ENCODE results near the gene FAIM2. TPM values are rescaled to one million over a fixed set of nuclear protein-coding genes. Genes with fewer than 3 reads are reported as not detected.

Gene FAIM2
- total RNA-seq, 6 donors from 2014 or later = 0.30 to 2.0 (median 0.64) TPM; not detected in 2

DNA sequence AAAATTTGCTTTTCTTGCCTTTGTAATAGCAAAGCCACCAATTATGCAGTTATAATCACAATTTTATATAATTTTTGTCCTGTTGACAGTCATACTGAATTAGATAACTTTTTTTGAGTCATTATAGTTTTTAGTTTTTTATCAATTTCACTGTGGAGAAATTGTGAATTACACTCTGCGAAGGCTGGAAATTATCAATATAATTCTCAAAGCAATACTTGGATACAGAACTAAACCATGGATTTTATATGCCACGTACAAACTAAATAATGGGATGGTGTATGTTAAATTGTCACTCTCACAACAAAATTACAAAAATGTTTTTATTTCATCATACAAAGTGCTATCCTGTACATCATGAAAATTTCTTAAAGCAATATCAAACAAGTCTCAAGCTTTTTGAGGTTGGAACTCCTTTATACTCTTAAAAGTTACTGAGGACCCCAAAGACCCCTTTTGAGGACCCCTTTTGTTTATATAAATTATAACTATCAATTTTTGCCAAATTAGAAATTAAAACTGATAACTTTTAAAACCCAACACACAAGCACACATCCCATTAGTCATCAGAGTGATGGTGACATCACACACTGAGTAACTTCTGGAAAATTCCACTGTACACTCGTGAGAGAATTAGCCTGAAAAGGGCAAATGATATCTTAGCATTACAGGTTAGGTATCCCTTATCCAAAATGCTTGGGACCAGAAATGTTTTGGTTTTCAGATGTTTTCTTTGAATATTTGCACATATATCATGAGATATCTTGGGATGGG, 27.0 kb upstream of the FAIM2 start:
- ATAC-seq (ENCODE audit: low FRiP score in 2 of 2) = peak in 1 of 2 donors; percentile 58
- no peaks in the 10 kb centered on the region for H3K36me3 ChIP-seq
- H3K9me3 ChIP-seq = no peaks in the 10 kb centered on the region
- DNase-seq = no peak
- peak in 1 of 6 experiments; percentile 12 for TF ChIP-seq CTCF (IDR thresholded peaks at IDR 0.05)
- no peak for TF ChIP-seq POLR2AphosphoS5 (IDR thresholded peaks at IDR 0.05)
- no peak overlapping the region for H3K4me3 ChIP-seq
- H3K27me3 ChIP-seq = no peaks in the 10 kb centered on the region
- H3K27ac ChIP-seq = no peak overlapping the region
- WGBS, 2 donors = 70% methylated on average over 3 of the region's 3 CpGs
- no peaks in the 10 kb centered on the region for H3K4me1 ChIP-seq

- ATAC-seq (ENCODE audit: low FRiP score in 2 of 2) (no peak), DNase-seq (peak in 1 of 2 donors; percentile 13)
- Histone ChIP-seq H3K36me3 (no peaks in the 10 kb centered on the region), H3K9me3 (no peaks in the 10 kb centered on the region), H3K4me3 (no peak overlapping the region), H3K27me3 (no peaks in the 10 kb centered on the region), H3K27ac (no peak overlapping the region), H3K4me1 (no peaks in the 10 kb centered on the region)
- 87 to 100% methylated on average over 2 to 7 of the region's 7 CpGs for WGBS, 2 donors
- TF ChIP-seq CTCF (IDR thresholded peaks at IDR 0.05) = no peak
- TF ChIP-seq POLR2A (IDR thresholded peaks at IDR 0.05) = no peak
- TF ChIP-seq POLR2AphosphoS5 (IDR thresholded peaks at IDR 0.05) = no peak
- TF ChIP-seq EP300 (IDR thresholded peaks at IDR 0.05) = no peak
Observed at GRCh38 chr12:49929581-49929980, 25.9 kb upstream of the FAIM2 start.

DNA sequence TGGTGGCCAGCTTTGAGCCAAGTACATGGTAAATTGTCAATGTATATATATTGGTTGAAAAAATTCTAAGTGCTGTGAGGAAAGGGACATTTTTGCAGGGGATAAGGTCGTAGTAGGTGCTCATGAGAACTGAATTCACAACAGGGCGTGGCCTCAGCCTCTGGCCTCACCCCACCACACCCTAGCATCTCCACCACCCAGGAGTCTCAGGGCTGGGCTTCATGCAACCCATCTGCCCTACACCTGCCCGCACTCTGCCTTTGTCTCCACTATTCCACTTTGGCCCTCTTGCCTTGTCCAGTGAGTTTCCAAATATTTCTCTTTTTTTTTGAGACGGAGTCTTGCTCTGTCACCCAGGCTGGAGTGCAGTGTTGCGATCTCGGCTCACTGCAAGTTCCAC, 24.8 kb upstream of the FAIM2 start:
- H3K27me3 ChIP-seq = no peaks in the 10 kb centered on the region
- no peak overlapping the region for H3K4me3 ChIP-seq
- no peaks in the 10 kb centered on the region for H3K4me1 ChIP-seq
- no peaks in the 10 kb centered on the region for H3K9me3 ChIP-seq
- ATAC-seq (ENCODE audit: low FRiP score in 2 of 2) = no peak
- H3K36me3 ChIP-seq = no peaks in the 10 kb centered on the region
- H3K27ac ChIP-seq = no peak overlapping the region
- WGBS, 2 donors = 92 to 94% methylated on average over 6 of the region's 6 CpGs
- TF ChIP-seq CTCF (IDR thresholded peaks at IDR 0.05) (no peak), EP300 (IDR thresholded peaks at IDR 0.05) (no peak), POLR2A (IDR thresholded peaks at IDR 0.05) (no peak), POLR2AphosphoS5 (IDR thresholded peaks at IDR 0.05) (no peak)
- peak in 1 of 2 donors; percentile 7 for DNase-seq

- DNase-seq = peak in 1 of 2 donors; percentile 12
- Histone ChIP-seq H3K9me3 (no peaks in the 10 kb centered on the region), H3K27me3 (no peaks in the 10 kb centered on the region), H3K27ac (no peak overlapping the region), H3K4me1 (peaks cover 0 to 1% (median 0%) of the 10 kb centered on the region in 4 donors), H3K36me3 (no peaks in the 10 kb centered on the region), H3K4me3 (no peak overlapping the region)
- 87 to 95% methylated on average over 11 of the region's 11 CpGs for WGBS, 2 donors
- TF ChIP-seq POLR2A (IDR thresholded peaks at IDR 0.05) (no peak), CTCF (IDR thresholded peaks at IDR 0.05) (no peak), POLR2AphosphoS5 (IDR thresholded peaks at IDR 0.05) (no peak), EP300 (IDR thresholded peaks at IDR 0.05) (no peak)
- ATAC-seq (ENCODE audit: low FRiP score in 2 of 2) = no peak
Observed at GRCh38 chr12:49925433-49926204, 21.9 kb upstream of the FAIM2 start.

All from upper lobe of left lung (tissue), 6 donors.